NCI-H146 treated with DMSO at 0.1 percent for 48 hours (cell line): ENCODE results near the gene PMCH.
"Not testable (repeated sequence)": the region's sequence is repeated elsewhere in the genome, so short reads cannot be mapped to it uniquely, and the experiment has no call there.

Source experiments
- DNase-seq: peaks from one replicate; lab custom pipeline; 2025; ENCODE audit not compliant: unreplicated experiment; lab: John Stamatoyannopoulos, UW

Gene PMCH

GRCh38 chr12:102147062-102147587, 50.5 kb downstream of the PMCH start:
- DNase-seq = not testable (repeated sequence)
